ENCODE measurements around the gene HPGDS.
"Not testable (repeated sequence)": the region's sequence is repeated elsewhere in the genome, so short reads cannot be mapped to it uniquely, and the experiment has no call there.

The HPGDS gene

GRCh38 chr4:94307231-94307871, 35.3 kb downstream of the HPGDS start:
- no peak for DNase-seq

GRCh38 chr4:94306713-94307112, 35.9 kb downstream of the HPGDS start:
- DNase-seq: no peak

GRCh38 chr4:94305466-94306225, 37.0 kb downstream of the HPGDS start:
- DNase-seq: no peak

- DNase-seq: no peak
Observed at GRCh38 chr4:94304365-94304971, 38.2 kb downstream of the HPGDS start.

GRCh38 chr4:94302191-94302590, 40.4 kb downstream of the HPGDS start:
- DNase-seq: no peak

- no peak for DNase-seq
Observed at GRCh38 chr4:94298725-94299252, 43.8 kb downstream of the HPGDS start.

- not testable (repeated sequence) for DNase-seq
Observed at GRCh38 chr4:94295473-94295872, 47.2 kb downstream of the HPGDS start.

GRCh38 chr4:94293981-94294380, 48.7 kb downstream of the HPGDS start:
- not testable (repeated sequence) for DNase-seq

- no peak for DNase-seq
Observed at GRCh38 chr4:94290245-94290644, 52.4 kb downstream of the HPGDS start.

- DNase-seq: no peak
Observed at GRCh38 chr4:94285666-94286065, 57.0 kb downstream of the HPGDS start.

- DNase-seq: no peak
Observed at GRCh38 chr4:94284889-94285288, 57.7 kb downstream of the HPGDS start.

- DNase-seq: no peak
Observed at GRCh38 chr4:94278781-94279180, 63.9 kb downstream of the HPGDS start.

- DNase-seq: no peak
Observed at GRCh38 chr4:94277534-94277933, 65.1 kb downstream of the HPGDS start.

GRCh38 chr4:94276204-94276603, 66.4 kb downstream of the HPGDS start:
- DNase-seq: no peak

- DNase-seq: no peak
Observed at GRCh38 chr4:94274912-94275311, 67.7 kb downstream of the HPGDS start.

GRCh38 chr4:94271248-94271647, 71.4 kb downstream of the HPGDS start:
- DNase-seq: no peak

- DNase-seq: no peak
Observed at GRCh38 chr4:94267037-94267436, 75.6 kb downstream of the HPGDS start.

- DNase-seq: no peak
Observed at GRCh38 chr4:94262163-94263016, 80.2 kb downstream of the HPGDS start.

- DNase-seq: no peak
Observed at GRCh38 chr4:94256828-94257227, 85.8 kb downstream of the HPGDS start.

- no peak for DNase-seq
Observed at GRCh38 chr4:94256144-94256783, 86.4 kb downstream of the HPGDS start.

- DNase-seq: no peak
Observed at GRCh38 chr4:94253036-94253435, 89.6 kb downstream of the HPGDS start.

GRCh38 chr4:94251094-94251493, 91.5 kb downstream of the HPGDS start:
- DNase-seq: no peak
